Left renal pelvis (tissue), 4 donors: Measurements from ENCODE around the gene TREM1. TPM values are rescaled to one million over a fixed set of nuclear protein-coding genes. Genes with fewer than 3 reads are reported as not detected.

ENCODE experiments used
- DNase-seq, 4 donors: peaks; one replicate each; pipeline ENCODE4 v3.0.0-alpha.2; 2013; ENCODE audit warnings: low read depth in 4 of 4, low spot score in 3 of 4
- polyA plus RNA-seq, 4 donors: library from polyadenylated mRNA; unstranded; fragments of 120-200 nt; gene quantifications; one replicate each; pipeline ENCODE4 v1.2.1, GENCODE V29; 2013; ENCODE audit not compliant: insufficient read length in 4 of 4

Gene TREM1
- polyA plus RNA-seq, 4 donors = 0.29 to 1.3 (median 0.34) TPM; not detected in 1

- DNase-seq = peak in 2 of 4 donors; percentile 4 to 45
Observed at GRCh38 chr6:41226752-41227151, 59.7 kb downstream of the TREM1 start.

DNA sequence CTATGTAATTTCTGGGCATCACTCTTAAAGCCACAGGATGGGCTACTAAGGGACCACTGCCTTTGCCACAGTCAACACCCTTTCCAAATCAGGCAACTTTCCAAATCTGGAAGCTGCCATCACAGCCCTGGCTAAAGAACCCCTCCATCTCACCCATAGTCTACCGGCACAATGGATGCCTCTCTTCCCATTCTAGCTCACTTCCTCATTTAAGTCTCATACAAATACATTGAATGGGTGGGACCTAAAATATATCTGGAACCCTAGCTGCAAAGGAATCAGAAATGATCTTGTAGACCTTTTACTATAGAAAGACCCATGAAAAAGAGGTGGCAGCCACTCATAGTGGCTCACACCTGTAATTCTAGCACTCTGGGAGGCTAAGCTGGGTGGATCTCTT lies 61.7 kb downstream of the TREM1 start:
- DNase-seq = no peak

Other genes with a start within 250 kb of the TREM1 start
- 1 to 10 TPM; 1.1 to 8.5 (median 6.1) TPM for gene UNC5CL, start 247.5 kb downstream of the TREM1 start, polyA plus RNA-seq
- gene TSPO2, start 244.2 kb downstream of the TREM1 start, polyA plus RNA-seq = 1 to 10 TPM in 1 of 4 donors, under 1 TPM in 3; 0.39 to 2.1 (median 0.50) TPM
- under 1 TPM in 3 of 4 donors, not detected in 1; 0.32 to 0.73 (median 0.34) TPM for gene APOBEC2, start 233.5 kb downstream of the TREM1 start, polyA plus RNA-seq
- 10 to 100 TPM; 26.4 to 68.5 (median 59.1) TPM for gene OARD1, start 214.3 kb downstream of the TREM1 start, polyA plus RNA-seq
- 10 to 100 TPM; 44.9 to 53.8 (median 50.0) TPM for gene NFYA, start 213.7 kb downstream of the TREM1 start, polyA plus RNA-seq
- gene TREML1, start 132.3 kb downstream of the TREM1 start, polyA plus RNA-seq = 1 to 10 TPM in 2 of 4 donors, under 1 TPM in 2; 0.22 to 1.7 (median 0.70) TPM
- gene TREM2, start 123.6 kb downstream of the TREM1 start, polyA plus RNA-seq = 1 to 10 TPM in 1 of 4 donors, under 1 TPM in 3; 0.26 to 1.4 (median 0.42) TPM
- gene TREML2, start 85.5 kb downstream of the TREM1 start, polyA plus RNA-seq = under 1 TPM in 3 of 4 donors, not detected in 1; 0.12 to 0.41 (median 0.14) TPM
- not detected for gene TREML4, start 58.3 kb downstream of the TREM1 start, polyA plus RNA-seq
- not detected for gene NCR2, start 48.9 kb upstream of the TREM1 start, polyA plus RNA-seq